RWPE1 (cell line): ENCODE results near the gene RTKN2.

Source experiments
- CTCF ChIA-PET: fragments of 350-600 bp; sonication (Branson Sonifier 250); formaldehyde crosslinking; extraction: SDS; loops from one replicate; lab custom pipeline; 2021; lab: Yijun Ruan, JAX
- POLR2A ChIA-PET: fragments of 400-600 bp; formaldehyde crosslinking; extraction: SDS; loops from one replicate; lab custom pipeline; 2020; ENCODE audit warnings: antibody characterized with exemption; ENCODE audit not compliant: low non-redundant PET; lab: Yijun Ruan, JAX
- DNase-seq: peaks from one replicate; pipeline ENCODE4 v3.0.0; 2012; ENCODE audit warnings: low spot score
- H3K27ac ChIP-seq: fragments of 450-650 bp; 2 replicates; pipeline ENCODE4 v1.5.1; 2017
- CTCF ChIP-seq: fragments of 450-650 bp; conservative IDR thresholded peaks from 2 replicates; pipeline ENCODE4 v1.5.1; 2017; ENCODE audit warnings: low read depth, mild to moderate bottlenecking

RTKN2 gene

GRCh38 chr10:62224606-62225005, 44.0 kb downstream of the RTKN2 start:
- CTCF ChIA-PET: no interaction called here
- no peak overlapping the region for H3K27ac ChIP-seq
- DNase-seq: no peak
- POLR2A ChIA-PET: no interaction called here
- TF ChIP-seq CTCF: no peak

GRCh38 chr10:62217683-62218082, 51.0 kb downstream of the RTKN2 start:
- DNase-seq: no peak
- CTCF ChIA-PET: interaction anchor here (0.6 kb wide), 1 partner anchor 586 kb away, joined by 6 read pairs; no protein-coding TSS in a partner anchor
- TF ChIP-seq CTCF: no peak
- POLR2A ChIA-PET: no interaction called here
- H3K27ac ChIP-seq: no peak overlapping the region

DNA sequence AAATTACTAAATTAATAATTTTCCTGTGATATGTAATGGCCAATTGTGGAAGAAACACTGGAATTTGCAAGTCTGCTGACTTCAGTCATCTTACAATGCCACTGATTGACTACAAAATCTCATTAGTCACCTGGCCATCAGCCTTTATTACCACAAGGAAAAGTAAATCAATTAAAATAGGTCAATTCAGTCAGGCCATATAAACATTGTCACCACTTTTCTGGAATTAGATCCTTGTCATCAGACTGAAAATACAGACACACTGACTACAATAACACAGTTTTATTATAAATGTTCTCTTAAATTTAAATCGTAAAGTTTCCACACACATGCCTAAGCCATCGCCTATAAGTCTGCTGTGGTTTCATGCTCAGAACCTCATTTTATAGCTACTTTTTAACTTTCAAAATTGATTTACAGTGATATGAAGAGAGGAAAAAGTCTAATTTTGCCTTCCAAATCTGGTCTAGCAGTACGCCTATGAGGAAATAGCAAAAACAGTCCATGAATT, 54.2 kb downstream of the RTKN2 start:
- TF ChIP-seq CTCF: no peak
- DNase-seq: no peak
- no peak overlapping the region for H3K27ac ChIP-seq
- ChIA-PET CTCF (no interaction called here), POLR2A (no interaction called here)

- ChIA-PET POLR2A (no interaction called here), CTCF (no interaction called here)
- H3K27ac ChIP-seq: no peak overlapping the region
- TF ChIP-seq CTCF: no peak
- DNase-seq: no peak
Measured at GRCh38 chr10:62205750-62206399, 62.8 kb downstream of the RTKN2 start.

DNA sequence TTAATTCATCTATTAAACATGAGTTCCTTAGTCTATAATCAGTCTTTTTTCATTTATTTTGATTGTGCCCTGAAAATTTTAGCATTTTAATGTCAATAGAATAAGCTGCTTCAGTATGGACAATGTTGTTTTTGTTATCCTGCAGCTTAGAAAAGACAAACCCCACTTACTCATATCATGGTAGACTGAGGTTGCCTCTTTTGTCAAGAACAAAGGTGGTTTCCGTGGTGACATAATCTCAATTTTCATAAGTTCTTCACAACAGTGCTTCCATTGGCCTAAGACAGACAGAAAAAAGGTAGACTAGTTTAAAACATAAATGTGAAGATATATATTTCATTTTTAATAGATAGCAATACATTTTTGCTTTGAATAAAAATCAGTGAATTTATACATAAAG, 69.1 kb downstream of the RTKN2 start:
- no peak for TF ChIP-seq CTCF
- ChIA-PET CTCF (no interaction called here), POLR2A (no interaction called here)
- DNase-seq: no peak
- H3K27ac ChIP-seq: no peak overlapping the region

DNA sequence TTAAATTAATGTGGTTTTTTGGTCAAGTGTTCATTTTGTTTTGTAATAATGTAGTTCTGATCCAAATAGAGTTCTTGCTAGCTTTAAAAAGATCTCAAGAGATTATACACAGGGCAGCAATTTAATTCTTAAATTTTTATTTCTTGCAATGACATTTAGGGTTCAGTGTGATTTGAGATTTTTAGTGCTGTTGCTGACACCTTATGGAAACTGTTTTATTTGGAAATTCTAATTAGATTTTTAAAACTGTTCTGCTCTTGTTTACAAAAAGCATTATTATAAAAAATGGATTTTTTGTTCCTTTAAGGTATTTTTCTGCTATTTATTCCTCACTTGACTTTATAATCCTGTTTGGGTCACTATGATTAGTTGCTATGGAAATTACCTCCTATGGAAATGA, 72.1 kb downstream of the RTKN2 start:
- DNase-seq: no peak

More for the DNA sequence above, 72.1 kb downstream of the RTKN2 start:
- ChIA-PET POLR2A (no interaction called here), CTCF (no interaction called here)
- no peak for TF ChIP-seq CTCF
- no peak overlapping the region for H3K27ac ChIP-seq
